ENCODE measurements around the gene MIPEP.

DNA sequence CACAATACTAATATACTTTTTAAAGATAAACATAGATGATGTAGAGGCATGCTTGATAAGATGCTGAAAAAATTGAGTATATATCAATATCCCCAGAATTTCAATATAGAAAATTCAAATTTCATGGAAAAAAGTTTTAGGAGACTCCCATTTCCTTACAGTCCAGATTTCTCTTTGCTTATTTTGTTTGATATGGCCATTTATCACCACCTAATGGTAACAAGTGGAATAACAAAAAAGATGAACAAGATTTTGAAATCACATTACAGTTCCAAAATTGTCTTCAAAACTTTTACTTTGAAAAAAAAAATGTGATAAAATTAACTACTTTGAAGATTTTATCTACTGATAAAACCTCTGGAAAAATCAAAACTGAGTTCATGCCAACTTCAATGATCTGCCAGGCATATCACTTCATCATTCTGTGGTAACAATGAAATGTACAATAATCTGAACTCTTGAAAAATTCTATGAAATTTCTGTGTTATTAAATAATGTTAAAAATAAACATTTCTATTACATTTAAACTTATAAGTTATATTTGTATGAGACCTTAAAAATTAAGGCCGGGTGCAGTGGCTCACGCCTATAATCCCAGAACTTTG is 17.5 kb downstream of the MIPEP start:
- TF ChIP-seq POLR2A (IDR thresholded peaks at IDR 0.05; ENCODE audit: low read length) (no peak), GATA1 (IDR thresholded peaks at IDR 0.05; ENCODE audit: low read depth, low read length) (no peak)

Measured in erythroblast (primary cell).